Caki2 (cell line): Measurements from ENCODE around the gene CCR2. TPM values are rescaled to one million over a fixed set of nuclear protein-coding genes. Genes with fewer than 3 reads are reported as not detected.
"Not testable (repeated sequence)": the region's sequence is repeated elsewhere in the genome, so short reads cannot be mapped to it uniquely, and the experiment has no call there.

Experiments used
- DNase-seq: peaks from one replicate; pipeline ENCODE4 v3.0.0-alpha.2; 2015; ENCODE audit warnings: low read depth
- in situ Hi-C: cut with HindIII; loops from 2 replicates; pipeline ENCODE4 v1.10.0; 2016; ENCODE audit warnings: low sequenced_read_pairs, low pct_unique_long_range_greater_than_20kb, mixed read lengths
- total RNA-seq: library from RNA; depleted of rRNA; stranded (reverse); fragments of >200 nt; shearing (Covaris generic); gene quantifications from 2 replicates; pipeline ENCODE4 v1.2.3, GENCODE V29; 2014; ENCODE audit warnings: low replicate concordance

The CCR2 gene
- total RNA-seq, 1 experiment from 2014 or later = not detected

DNA sequence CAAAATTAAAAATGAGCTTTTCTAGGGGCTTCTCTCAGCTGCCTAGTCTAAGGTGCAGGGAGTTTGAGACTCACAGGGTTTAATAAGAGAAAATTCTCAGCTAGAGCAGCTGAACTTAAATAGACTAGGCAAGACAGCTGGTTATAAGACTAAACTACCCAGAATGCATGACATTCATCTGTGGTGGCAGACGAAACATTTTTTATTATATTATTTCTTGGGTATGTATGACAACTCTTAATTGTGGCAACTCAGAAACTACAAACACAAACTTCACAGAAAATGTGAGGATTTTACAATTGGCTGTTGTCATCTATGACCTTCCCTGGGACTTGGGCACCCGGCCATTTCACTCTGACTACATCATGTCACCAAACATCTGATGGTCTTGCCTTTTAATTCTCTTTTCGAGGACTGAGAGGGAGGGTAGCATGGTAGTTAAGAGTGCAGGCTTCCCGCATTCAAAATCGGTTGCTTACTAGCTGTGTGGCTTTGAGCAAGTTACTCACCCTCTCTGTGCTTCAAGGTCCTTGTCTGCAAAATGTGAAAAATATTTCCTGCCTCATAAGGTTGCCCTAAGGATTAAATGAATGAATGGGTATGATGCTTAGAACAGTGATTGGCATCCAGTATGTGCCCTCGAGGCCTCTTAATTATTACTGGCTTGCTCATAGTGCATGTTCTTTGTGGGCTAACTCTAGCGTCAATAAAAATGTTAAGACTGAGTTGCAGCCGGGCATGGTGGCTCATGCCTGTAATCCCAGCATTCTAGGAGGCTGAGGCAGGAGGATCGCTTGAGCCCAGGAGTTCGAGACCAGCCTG, 17.8 kb downstream of the CCR2 start:
- in situ Hi-C loops = no loop called here
- DNase-seq = no peak

GRCh38 chr3:46372492-46373359, 18.8 kb downstream of the CCR2 start:
- DNase-seq = no peak
- in situ Hi-C loops = no loop called here

DNA sequence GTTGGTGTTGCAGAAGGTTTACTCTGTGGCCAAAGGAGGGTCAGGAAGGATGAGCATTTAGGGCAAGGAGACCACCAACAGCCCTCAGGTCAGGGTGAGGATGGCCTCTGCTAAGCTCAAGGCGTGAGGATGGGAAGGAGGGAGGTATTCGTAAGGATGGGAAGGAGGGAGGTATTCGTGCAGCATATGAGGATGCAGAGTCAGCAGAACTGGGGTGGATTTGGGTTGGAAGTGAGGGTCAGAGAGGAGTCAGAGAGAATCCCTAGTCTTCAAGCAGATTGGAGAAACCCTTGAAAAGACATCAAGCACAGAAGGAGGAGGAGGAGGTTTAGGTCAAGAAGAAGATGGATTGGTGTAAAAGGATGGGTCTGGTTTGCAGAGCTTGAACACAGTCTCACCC, 20.8 kb downstream of the CCR2 start:
- DNase-seq = no peak
- in situ Hi-C loops = no loop called here

- no peak for DNase-seq
- in situ Hi-C loops = no loop called here
Observed at GRCh38 chr3:46375218-46375617, 21.3 kb downstream of the CCR2 start.

DNA sequence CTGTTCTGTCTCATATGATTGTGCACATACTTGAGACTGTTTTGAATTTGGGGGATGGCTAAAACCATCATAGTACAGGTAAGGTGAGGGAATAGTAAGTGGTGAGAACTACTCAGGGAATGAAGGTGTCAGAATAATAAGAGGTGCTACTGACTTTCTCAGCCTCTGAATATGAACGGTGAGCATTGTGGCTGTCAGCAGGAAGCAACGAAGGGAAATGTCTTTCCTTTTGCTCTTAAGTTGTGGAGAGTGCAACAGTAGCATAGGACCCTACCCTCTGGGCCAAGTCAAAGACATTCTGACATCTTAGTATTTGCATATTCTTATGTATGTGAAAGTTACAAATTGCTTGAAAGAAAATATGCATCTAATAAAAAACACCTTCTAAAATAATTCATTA, 21.9 kb downstream of the CCR2 start:
- in situ Hi-C loops = no loop called here
- DNase-seq = no peak

DNA sequence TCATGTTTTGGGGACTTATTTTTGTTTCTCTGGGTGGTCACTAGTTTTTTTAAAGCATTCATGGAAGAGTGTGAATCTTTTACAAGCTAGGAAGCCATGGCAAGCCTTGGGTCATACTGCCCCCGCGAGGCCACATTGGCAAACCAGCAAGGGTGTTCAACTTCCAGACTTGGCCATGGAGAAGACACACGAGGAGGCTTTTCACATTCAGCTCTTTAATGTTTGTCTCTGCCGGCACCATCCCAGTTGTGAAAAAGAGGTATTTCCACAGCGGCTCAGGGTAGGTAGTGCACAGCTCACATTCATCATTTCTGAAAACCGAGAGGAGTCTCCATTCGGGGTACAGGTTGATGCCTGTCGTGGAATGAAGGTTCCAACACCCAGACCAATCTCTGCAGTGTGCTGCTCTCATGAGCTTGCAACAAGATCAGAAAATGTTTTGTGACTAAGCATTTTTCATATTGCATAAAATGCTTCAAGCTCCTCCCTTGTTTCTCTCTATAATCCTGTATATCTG, 24.6 kb downstream of the CCR2 start:
- DNase-seq = peak; percentile 26
- in situ Hi-C loops = no loop called here

DNA sequence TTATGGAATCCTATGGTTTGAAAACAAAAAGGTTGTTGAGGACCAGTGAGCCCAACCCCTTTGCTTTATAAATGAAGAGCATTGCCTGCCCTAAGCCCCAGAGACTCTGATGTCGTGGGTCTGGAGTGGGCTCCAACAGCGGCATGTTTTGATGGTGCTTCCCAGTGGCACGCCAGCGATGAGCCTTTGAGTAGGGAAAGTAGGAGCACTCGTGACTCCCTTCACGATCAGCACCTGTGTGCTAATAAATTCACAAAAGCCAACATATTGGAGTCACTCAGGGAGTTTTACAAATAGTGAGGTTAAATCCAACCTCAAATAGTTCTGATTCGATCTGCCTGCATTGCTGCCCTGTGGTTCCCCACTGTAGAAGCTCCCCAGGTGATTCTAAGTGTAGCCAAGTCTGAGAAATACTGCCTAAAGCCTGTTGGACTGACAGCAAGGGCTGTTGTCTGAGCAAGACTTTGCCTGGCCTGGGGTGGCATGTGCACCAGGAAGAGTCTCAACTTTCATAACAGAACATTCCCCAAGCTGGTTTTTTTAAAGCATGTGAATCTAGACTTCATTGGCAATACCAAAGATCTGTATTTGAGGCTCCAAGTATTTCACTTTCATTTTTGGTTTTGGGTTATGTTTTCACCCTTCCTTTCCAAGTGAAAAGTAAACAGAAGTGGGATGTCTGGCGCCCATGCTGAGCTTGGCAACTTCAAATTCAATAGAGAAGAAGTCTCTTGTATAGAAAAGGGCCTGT, 26.7 kb downstream of the CCR2 start:
- no peak for DNase-seq
- in situ Hi-C loops = no loop called here

DNA sequence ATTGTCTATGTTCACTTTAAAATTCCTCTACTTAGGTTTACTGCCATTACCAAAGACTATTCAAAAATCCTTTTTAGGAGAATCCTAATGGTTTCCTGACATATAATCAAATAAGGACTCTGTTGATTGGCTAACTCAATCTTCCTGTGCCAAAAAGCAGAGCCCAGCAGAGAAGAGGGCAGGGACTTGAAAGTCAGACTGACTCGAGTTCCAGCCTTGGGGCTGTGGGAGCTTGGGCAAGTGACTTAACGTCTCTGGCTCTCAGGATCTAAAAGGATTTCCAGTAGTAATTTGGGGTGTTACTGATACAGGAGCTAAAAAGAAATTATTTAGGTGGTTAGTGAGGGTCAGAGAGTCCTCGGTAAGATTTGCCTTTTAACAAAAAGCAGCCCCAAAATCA, 27.7 kb downstream of the CCR2 start:
- no peak for DNase-seq
- in situ Hi-C loops = no loop called here

DNA sequence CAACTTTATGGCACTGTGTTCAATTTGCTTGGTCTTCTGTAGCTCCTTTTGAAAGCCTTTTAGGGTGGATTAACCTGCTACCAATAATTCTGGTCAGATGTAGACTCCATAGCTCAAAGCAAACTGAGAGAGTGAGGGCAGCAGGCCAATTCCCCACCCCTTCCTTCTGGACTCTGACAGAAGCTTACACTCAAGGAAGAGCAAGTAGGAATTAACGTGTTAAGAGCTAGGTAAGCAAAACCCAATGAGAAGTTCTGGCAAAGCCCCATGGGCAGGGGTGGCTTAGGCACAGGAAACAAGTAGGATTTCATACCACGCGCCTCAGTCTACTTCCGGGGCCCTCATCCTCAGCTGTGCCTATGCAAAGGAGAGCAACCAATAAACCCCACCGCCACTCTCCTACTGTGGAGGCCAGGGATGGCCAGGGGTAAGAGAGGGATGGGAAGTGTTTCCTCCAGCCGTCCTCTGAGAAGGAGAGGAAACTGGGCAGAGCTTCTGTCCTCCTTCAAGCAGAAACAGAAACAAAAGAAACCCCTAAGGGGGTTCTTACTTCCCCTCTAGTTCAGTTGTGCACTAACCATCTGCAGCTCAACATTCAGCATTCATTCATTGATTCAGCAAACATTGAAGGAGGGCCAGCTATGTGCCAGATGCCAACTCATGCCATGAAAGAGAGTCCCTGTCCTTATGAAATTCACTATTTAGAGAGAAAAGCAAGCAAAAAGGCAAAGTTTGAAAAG, 29.5 kb downstream of the CCR2 start:
- in situ Hi-C loops = no loop called here
- no peak for DNase-seq

- DNase-seq = no peak
- in situ Hi-C loops = no loop called here
Observed at GRCh38 chr3:46383951-46384330, 30.0 kb downstream of the CCR2 start.

DNA sequence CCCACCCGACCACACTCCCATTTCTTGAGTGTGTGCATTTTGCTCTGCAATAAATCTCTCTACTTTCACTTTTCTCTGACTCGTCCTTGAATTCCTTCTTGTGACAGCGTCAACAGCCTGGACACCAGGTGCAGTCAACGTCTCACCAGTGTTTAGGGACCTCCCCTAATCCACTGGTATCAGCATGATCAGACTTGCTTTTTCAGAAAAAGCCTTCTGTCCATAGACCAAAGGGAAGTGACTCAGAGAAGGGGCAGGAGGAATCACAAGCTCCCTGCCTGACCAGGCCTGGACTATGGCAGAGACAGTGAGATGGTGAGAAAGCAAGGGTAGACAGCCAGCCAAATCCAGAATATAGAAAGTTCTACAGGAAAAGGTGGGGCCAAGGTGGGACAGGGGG, 32.3 kb downstream of the CCR2 start:
- DNase-seq = peak; percentile 43
- in situ Hi-C loops = no loop called here

- DNase-seq, in situ Hi-C loops: not testable (repeated sequence)
Observed at GRCh38 chr3:46388847-46389246, 34.9 kb downstream of the CCR2 start.

DNA sequence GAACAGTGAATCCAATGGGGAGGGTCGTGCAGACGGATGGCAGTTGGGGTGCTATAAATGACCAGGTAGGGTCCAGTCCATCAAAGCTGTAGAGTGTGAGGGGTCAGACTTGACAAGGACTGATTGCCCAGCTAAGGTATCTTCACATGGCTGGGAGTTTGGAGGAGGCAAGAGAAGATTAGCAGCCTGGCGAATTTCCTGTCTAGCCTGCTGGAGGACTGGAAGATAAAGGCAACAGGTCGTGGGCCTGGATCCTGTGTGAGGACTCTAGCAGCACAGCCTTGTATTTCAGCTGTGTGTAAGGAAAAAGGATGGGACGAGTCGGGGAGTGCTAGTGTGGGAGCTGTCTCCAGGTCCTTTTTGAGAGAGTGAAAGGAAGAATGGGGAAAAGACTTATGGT, 35.4 kb downstream of the CCR2 start:
- DNase-seq = no peak
- in situ Hi-C loops = no loop called here

GRCh38 chr3:46391526-46391925, 37.6 kb downstream of the CCR2 start:
- DNase-seq, in situ Hi-C loops: not testable (repeated sequence)

GRCh38 chr3:46393011-46393410, 39.1 kb downstream of the CCR2 start:
- in situ Hi-C loops = no loop called here

DNA sequence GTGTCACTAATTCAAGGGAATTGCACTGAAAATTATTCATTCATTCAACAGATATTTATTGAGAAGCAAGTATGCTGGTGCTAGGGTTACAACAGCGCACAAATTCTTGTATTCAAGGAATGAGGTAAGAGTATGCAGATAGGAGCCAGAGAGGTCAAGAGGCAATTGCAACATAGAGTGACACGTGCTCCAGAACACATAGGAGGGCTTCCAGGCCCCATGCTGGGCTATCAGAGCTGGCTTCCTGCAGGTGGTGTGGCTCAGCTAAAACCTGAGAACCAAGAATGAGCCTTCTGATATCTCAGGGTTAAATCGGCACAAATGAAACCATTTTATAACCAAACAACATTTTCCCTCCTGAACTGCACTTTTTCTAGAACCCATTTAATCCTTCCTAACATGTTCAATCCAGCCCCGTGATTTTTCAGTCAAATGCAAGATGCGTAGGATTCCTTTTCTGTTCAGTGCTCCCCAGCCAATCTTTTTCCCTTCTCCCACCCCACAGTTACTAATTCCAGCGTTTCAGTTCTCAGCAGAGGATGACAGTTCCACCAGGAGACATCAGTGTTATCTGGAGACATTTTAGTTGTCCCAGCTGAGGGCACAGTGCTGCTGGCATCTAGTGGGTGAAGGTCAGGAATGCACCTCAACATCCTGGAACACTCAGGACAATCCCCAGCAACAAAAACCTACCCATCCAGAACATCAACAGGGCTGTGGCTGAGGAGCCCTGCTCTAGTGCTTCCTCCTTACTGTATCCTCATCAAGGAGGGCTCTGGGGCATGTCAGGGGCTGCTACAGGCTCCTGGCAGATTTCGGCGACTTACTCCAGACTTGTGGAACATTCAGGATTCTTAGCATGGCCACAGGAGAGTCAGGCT, 39.9 kb downstream of the CCR2 start:
- DNase-seq = no peak
- in situ Hi-C loops = no loop called here

More at GRCh38 chr3:46393011-46393410, 39.1 kb downstream of the CCR2 start:
- no peak for DNase-seq

DNA sequence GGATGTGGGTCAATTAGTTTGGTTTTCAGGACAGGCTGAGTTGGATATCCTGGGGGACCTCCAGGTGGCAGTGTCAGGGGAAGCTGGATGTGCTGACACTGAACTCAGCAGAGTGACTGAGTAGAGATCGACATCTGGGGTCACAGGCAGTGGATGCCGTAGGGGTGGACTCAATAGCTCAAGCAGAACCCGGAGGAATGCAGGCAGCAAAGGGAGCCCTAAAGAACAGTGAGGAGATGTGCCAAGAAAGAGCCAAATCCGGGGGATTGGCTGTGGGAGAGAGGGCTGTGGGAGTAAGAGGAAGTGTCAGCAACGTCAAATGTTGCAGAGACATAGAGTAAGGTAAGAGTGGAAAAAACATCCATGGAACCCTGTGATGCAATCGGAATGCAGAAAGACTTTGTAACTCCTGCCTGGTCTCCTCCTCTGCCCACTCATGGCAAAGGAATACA, 41.3 kb downstream of the CCR2 start:
- in situ Hi-C loops = no loop called here

More for the DNA sequence above, 41.3 kb downstream of the CCR2 start:
- no peak for DNase-seq
